Upper lobe of left lung (tissue), 6 donors: ENCODE data around the gene GAPVD1. TPM values are rescaled to one million over a fixed set of nuclear protein-coding genes. Genes with fewer than 3 reads are reported as not detected.

Experiments
- ATAC-seq, 2 donors: fragments of 200-7000 bp; cut with Tn5 transposase; one replicate each; pipeline ENCODE4 v1.9.1; 2022; ENCODE audit warnings: mild to moderate bottlenecking in 2 of 2, moderate library complexity in 2 of 2; ENCODE audit not compliant: low FRiP score in 2 of 2
- DNase-seq, 2 donors: peaks; one replicate each; pipeline ENCODE4 v3.0.0-alpha.2; 2019 to 2020
- H3K27ac ChIP-seq, 4 donors: fragments of 200-600 bp; sonication (generic); one replicate each; pipeline ENCODE4 v1.5.1; 2016 to 2019
- H3K27me3 ChIP-seq, 4 donors: fragments of 200-600 bp; sonication (generic); one replicate each; pipeline ENCODE4 v1.5.1; 2017 to 2019
- H3K36me3 ChIP-seq, 4 donors: fragments of 200-600 bp; sonication (generic); one replicate each; pipeline ENCODE4 v1.5.1; 2016 to 2019
- H3K4me1 ChIP-seq, 4 donors: fragments of 200-600 bp; sonication (generic); one replicate each; pipeline ENCODE4 v1.5.1; 2018 to 2019
- H3K4me3 ChIP-seq, 4 donors: fragments of 200-600 bp; sonication (generic); one replicate each; pipeline ENCODE4 v1.5.1; 2017 to 2019; ENCODE audit warnings: mild to moderate bottlenecking in 2 of 4, moderate library complexity in 1 of 4
- H3K9me3 ChIP-seq, 4 donors: fragments of 200-600 bp; sonication (generic); one replicate each; pipeline ENCODE4 v1.5.1; 2018 to 2019
- EP300 ChIP-seq, 4 donors: sonication (generic); formaldehyde crosslinking; IDR thresholded peaks; one replicate each; pipeline ENCODE4 v1.5.1; 2017; ENCODE audit warnings: antibody characterized with exemption in 4 of 4, control low read depth in 2 of 4
- POLR2A ChIP-seq, 4 donors: fragments of 450-650 bp; IDR thresholded peaks; one replicate each; pipeline ENCODE4 v1.5.1; 2016 to 2017; ENCODE audit warnings: antibody characterized with exemption in 4 of 4, mild to moderate bottlenecking in 2 of 4
- POLR2AphosphoS5 ChIP-seq, 2 donors: sonication (generic); formaldehyde crosslinking; IDR thresholded peaks; one replicate each; pipeline ENCODE4 v1.5.1; 2017; ENCODE audit warnings: antibody characterized with exemption in 2 of 2
- WGBS, 2 donors: methylation state at CpG; one replicate each; pipeline ENCODE4 v1.1.5; 2017 to 2018; 5-methylcytosine and 5-hydroxymethylcytosine counted together
- small RNA-seq, 4 donors: library from RNA; depleted of rRNA; stranded (forward); fragments of <200 nt; gene quantifications; one replicate each; pipeline ENCODE3, GENCODE V24; 2016
- total RNA-seq, 6 donors: library from RNA; depleted of rRNA in 4 of 6; stranded (reverse); fragments of >200 nt in 4 of 6; gene quantifications; one replicate each; pipeline versions ENCODE4 v1.1.0 to v1.2.1, GENCODE V29; 2016 to 2021
- TF ChIP-seq, protein P1 (sequence below), 6 experiments: fragments of 450-650 bp in 4 of 6; fragments of 200-600 bp in 2 of 6; sonication (generic) in 2 of 6; IDR thresholded peaks; one replicate each; pipeline ENCODE4 v1.5.1; 2016 to 2019; ENCODE audit warnings: antibody characterized with exemption in 6 of 6
- donor health status: DM: no; HTN: no; CAD: no; lungs with moderate emphysema.
- donor health status: DM: no; HTN: yes; CAD: no; lungs with severe emphysema.

The GAPVD1 gene
- total RNA-seq, 6 donors from 2014 or later: 56.4 to 122 (median 74.2) TPM

DNA sequence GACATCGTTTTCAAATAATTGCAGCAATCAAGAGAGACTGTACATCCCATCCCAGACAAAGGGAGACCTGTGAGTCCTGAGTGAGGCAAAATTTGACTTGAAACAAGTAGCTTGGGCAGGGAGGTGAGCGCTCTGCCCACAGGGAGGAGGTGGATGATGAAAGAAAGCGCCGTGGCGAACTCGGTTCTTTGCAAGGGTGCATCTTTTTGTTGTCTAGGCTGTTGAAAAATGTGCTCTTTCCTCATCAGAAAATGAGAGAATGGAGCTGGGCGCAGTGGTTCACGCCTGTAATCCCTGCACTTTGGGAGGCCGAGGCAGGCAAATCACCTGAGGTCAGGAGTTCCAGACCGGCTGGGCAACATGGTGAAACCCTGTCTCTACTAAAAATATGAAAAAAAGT is 150.5 kb downstream of the GAPVD1 start:
- H3K36me3 ChIP-seq: no peaks in the 10 kb centered on the region
- no peaks in the 10 kb centered on the region for H3K9me3 ChIP-seq
- H3K27ac ChIP-seq: no peak overlapping the region
- peaks cover 8 to 15% (median 11%) of the 10 kb centered on the region in 4 donors for H3K4me1 ChIP-seq
- DNase-seq: no peak
- H3K4me3 ChIP-seq: no peak overlapping the region
- no peak for TF ChIP-seq POLR2A (IDR thresholded peaks at IDR 0.05)
- TF ChIP-seq EP300 (IDR thresholded peaks at IDR 0.05): no peak
- no peak for TF ChIP-seq POLR2AphosphoS5 (IDR thresholded peaks at IDR 0.05)
- TF ChIP-seq, protein P1, sequence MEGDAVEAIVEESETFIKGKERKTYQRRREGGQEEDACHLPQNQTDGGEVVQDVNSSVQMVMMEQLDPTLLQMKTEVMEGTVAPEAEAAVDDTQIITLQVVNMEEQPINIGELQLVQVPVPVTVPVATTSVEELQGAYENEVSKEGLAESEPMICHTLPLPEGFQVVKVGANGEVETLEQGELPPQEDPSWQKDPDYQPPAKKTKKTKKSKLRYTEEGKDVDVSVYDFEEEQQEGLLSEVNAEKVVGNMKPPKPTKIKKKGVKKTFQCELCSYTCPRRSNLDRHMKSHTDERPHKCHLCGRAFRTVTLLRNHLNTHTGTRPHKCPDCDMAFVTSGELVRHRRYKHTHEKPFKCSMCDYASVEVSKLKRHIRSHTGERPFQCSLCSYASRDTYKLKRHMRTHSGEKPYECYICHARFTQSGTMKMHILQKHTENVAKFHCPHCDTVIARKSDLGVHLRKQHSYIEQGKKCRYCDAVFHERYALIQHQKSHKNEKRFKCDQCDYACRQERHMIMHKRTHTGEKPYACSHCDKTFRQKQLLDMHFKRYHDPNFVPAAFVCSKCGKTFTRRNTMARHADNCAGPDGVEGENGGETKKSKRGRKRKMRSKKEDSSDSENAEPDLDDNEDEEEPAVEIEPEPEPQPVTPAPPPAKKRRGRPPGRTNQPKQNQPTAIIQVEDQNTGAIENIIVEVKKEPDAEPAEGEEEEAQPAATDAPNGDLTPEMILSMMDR (IDR thresholded peaks at IDR 0.05): no peak
- ATAC-seq: no peak
- WGBS, 2 donors: 77 to 83% methylated on average over 10 of the region's 10 CpGs
- H3K27me3 ChIP-seq: no peaks in the 10 kb centered on the region

DNA sequence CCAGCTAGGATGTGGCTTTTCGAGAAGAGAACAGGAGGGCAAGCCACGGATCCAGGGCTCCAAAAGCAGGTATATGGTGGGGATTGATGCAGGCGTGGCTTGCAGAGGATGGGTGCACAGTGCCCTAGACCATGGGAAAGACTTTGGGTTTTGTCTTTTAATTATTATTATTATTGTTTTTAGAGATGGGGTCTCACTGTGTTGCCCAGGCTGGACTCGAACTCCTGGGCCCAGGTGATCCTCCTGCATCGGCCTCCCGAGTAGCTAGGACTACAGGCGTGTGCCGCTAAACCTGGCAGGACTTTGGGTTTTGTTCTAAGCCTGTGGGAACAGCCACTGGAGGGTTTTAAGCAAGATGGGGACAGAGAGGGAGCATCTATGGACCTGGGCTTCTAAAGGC is 152.0 kb downstream of the GAPVD1 start:
- no peaks in the 10 kb centered on the region for H3K27me3 ChIP-seq
- TF ChIP-seq, protein P1 (IDR thresholded peaks at IDR 0.05): no peak
- no peak for TF ChIP-seq POLR2AphosphoS5 (IDR thresholded peaks at IDR 0.05)
- no peak for TF ChIP-seq EP300 (IDR thresholded peaks at IDR 0.05)
- no peak for TF ChIP-seq POLR2A (IDR thresholded peaks at IDR 0.05)
- DNase-seq: no peak
- no peaks in the 10 kb centered on the region for H3K36me3 ChIP-seq
- WGBS, 2 donors: 92 to 97% methylated on average over 8 of the region's 8 CpGs
- peaks cover 2 to 5% (median 2%) of the 10 kb centered on the region in 4 donors for H3K4me1 ChIP-seq
- no peak for ATAC-seq
- no peaks in the 10 kb centered on the region for H3K9me3 ChIP-seq
- no peak overlapping the region for H3K27ac ChIP-seq
- no peak overlapping the region for H3K4me3 ChIP-seq

- Histone ChIP-seq H3K4me1 (no peaks in the 10 kb centered on the region), H3K36me3 (no peaks in the 10 kb centered on the region), H3K4me3 (no peak overlapping the region), H3K27ac (no peak overlapping the region), H3K9me3 (no peaks in the 10 kb centered on the region), H3K27me3 (no peaks in the 10 kb centered on the region)
- no peak for ATAC-seq
- TF ChIP-seq POLR2AphosphoS5 (IDR thresholded peaks at IDR 0.05) (no peak), EP300 (IDR thresholded peaks at IDR 0.05) (no peak), POLR2A (IDR thresholded peaks at IDR 0.05) (no peak)
- TF ChIP-seq, protein P1 (IDR thresholded peaks at IDR 0.05): no peak
- WGBS, 2 donors: 85 to 88% methylated on average over 20 to 23 of the region's 23 CpGs
- no peak for DNase-seq
Observed at GRCh38 chr9:125415583-125416460, 154.2 kb downstream of the GAPVD1 start.

DNA sequence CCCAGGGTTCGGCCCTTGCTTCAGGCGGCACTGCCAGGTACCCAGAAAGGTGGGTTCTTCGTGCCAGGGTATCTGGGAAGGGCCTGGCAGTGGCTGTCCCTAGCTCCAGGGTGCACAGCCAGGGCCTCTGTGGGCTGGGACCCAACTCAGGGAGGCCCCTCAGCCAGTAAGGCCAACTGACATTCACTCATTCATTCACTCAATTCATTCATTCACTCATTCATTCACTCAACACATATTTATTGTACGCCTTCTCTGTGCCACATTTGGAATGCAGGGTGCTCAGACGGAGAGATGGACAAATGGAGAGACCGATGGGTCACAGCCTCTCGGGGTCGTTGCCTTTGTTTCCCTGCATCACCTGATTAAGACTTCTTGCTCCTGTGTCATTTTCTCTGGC is 154.9 kb downstream of the GAPVD1 start:
- ATAC-seq: no peak
- TF ChIP-seq POLR2A (IDR thresholded peaks at IDR 0.05): no peak
- TF ChIP-seq EP300 (IDR thresholded peaks at IDR 0.05): no peak
- TF ChIP-seq POLR2AphosphoS5 (IDR thresholded peaks at IDR 0.05): no peak
- TF ChIP-seq, protein P1 (IDR thresholded peaks at IDR 0.05): no peak

More for the DNA sequence above, 154.9 kb downstream of the GAPVD1 start:
- DNase-seq: no peak
- Histone ChIP-seq H3K27me3 (no peaks in the 10 kb centered on the region), H3K9me3 (no peaks in the 10 kb centered on the region), H3K4me1 (no peaks in the 10 kb centered on the region), H3K4me3 (no peak overlapping the region), H3K36me3 (no peaks in the 10 kb centered on the region), H3K27ac (no peak overlapping the region)
- 95 to 97% methylated on average over 8 of the region's 8 CpGs for WGBS, 2 donors

Small RNAs within 50 kb of the gene (small RNA-seq; reads per million reads assigned to genes)
- gene AL354710.1 (0 reads per million in 4 donors), gene RNU6-1020P (0 reads per million in 4 donors)

Other genes starting within 250 kb of the GAPVD1 start
- 10 to 100 TPM; 12.9 to 77.5 (median 23.4) TPM for gene SCAI, start 118.3 kb upstream of the GAPVD1 start, total RNA-seq
- gene PPP6C, start 72.0 kb upstream of the GAPVD1 start, total RNA-seq: 10 to 100 TPM in 4 of 6 donors, 1 to 10 TPM in 2; 7.5 to 42.5 (median 36.7) TPM
- gene RABEPK, start 61.3 kb upstream of the GAPVD1 start, total RNA-seq: 10 to 100 TPM in 4 of 6 donors, 1 to 10 TPM in 2; 4.9 to 16.6 (median 12.7) TPM
- 100 to 1,000 TPM in 5 of 6 donors, 10 to 100 TPM in 1; 46.1 to 318 (median 183) TPM for gene HSPA5, start 20.5 kb upstream of the GAPVD1 start, total RNA-seq